Lower leg skin (tissue), 3 donors: Measurements from ENCODE around the gene CDH13.

Experiments used
- POLR2A ChIP-seq, 2 donors: fragments of 450-650 bp; IDR thresholded peaks; one replicate each; pipeline ENCODE4 v1.6.1; 2016 to 2017; ENCODE audit warnings: antibody characterized with exemption in 2 of 2, mild to moderate bottlenecking in 1 of 2, moderate library complexity in 1 of 2
- TF ChIP-seq, protein P1 (sequence below), 3 donors: fragments of 450-650 bp; IDR thresholded peaks; one replicate each; pipeline ENCODE4 v1.5.1; 2016; ENCODE audit warnings: antibody characterized with exemption in 3 of 3, mild to moderate bottlenecking in 3 of 3, moderate library complexity in 2 of 3

- TF ChIP-seq, protein P1, sequence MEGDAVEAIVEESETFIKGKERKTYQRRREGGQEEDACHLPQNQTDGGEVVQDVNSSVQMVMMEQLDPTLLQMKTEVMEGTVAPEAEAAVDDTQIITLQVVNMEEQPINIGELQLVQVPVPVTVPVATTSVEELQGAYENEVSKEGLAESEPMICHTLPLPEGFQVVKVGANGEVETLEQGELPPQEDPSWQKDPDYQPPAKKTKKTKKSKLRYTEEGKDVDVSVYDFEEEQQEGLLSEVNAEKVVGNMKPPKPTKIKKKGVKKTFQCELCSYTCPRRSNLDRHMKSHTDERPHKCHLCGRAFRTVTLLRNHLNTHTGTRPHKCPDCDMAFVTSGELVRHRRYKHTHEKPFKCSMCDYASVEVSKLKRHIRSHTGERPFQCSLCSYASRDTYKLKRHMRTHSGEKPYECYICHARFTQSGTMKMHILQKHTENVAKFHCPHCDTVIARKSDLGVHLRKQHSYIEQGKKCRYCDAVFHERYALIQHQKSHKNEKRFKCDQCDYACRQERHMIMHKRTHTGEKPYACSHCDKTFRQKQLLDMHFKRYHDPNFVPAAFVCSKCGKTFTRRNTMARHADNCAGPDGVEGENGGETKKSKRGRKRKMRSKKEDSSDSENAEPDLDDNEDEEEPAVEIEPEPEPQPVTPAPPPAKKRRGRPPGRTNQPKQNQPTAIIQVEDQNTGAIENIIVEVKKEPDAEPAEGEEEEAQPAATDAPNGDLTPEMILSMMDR (IDR thresholded peaks at IDR 0.05) = no peak
- no peak for TF ChIP-seq POLR2A (IDR thresholded peaks at IDR 0.05)
Measured at GRCh38 chr16:83143788-83144187, 517.0 kb downstream of the CDH13 start.
